SKM-1 treated with dmso at 0.1 percent for 144 hours (cell line): ENCODE results near the gene CCDC122.

Source experiments
- DNase-seq: peaks from one replicate; lab custom pipeline; 2025; ENCODE audit not compliant: unreplicated experiment; lab: John Stamatoyannopoulos, UW

The CCDC122 gene

GRCh38 chr13:43878892-43879754, at the start of gene CCDC122:
Gene CCDC122, minus strand, starts transcription at chr13:43879740. Its CDS starts 10,364 bp downstream, at chr13:43869376.
- DNase-seq, result peak; percentile 78

- no peak for DNase-seq
Measured at GRCh38 chr13:43924549-43925245, 45.2 kb upstream of the CCDC122 start.

- no peak for DNase-seq
Measured at GRCh38 chr13:43920965-43921674, 41.6 kb upstream of the CCDC122 start.

- no peak for DNase-seq
Measured at GRCh38 chr13:43918636-43919035, 39.1 kb upstream of the CCDC122 start.

- DNase-seq, result no peak
Measured at GRCh38 chr13:43916828-43917227, 37.3 kb upstream of the CCDC122 start.

GRCh38 chr13:43915451-43915850, 35.9 kb upstream of the CCDC122 start:
- DNase-seq, result no peak

- no peak for DNase-seq
Measured at GRCh38 chr13:43911871-43912270, 32.3 kb upstream of the CCDC122 start.

GRCh38 chr13:43911278-43911677, 31.7 kb upstream of the CCDC122 start:
- peak; percentile 29 for DNase-seq

- DNase-seq, result no peak
Measured at GRCh38 chr13:43910856-43911255, 31.3 kb upstream of the CCDC122 start.

- DNase-seq, result no peak
Measured at GRCh38 chr13:43908156-43909126, 28.9 kb upstream of the CCDC122 start.

GRCh38 chr13:43905435-43906031, 26.0 kb upstream of the CCDC122 start:
- peak; percentile 48 for DNase-seq

- DNase-seq, result no peak
Measured at GRCh38 chr13:43895940-43896339, 16.4 kb upstream of the CCDC122 start.

GRCh38 chr13:43894438-43894837, 14.9 kb upstream of the CCDC122 start:
- no peak for DNase-seq

GRCh38 chr13:43884222-43884621, 4.7 kb upstream of the CCDC122 start:
- DNase-seq, result no peak

- DNase-seq, result no peak
Measured at GRCh38 chr13:43883631-43884030, 4.1 kb upstream of the CCDC122 start.

- no peak for DNase-seq
Measured at GRCh38 chr13:43881580-43881979, 2.0 kb upstream of the CCDC122 start.

GRCh38 chr13:43880926-43881325, 1.4 kb upstream of the CCDC122 start:
- DNase-seq, result no peak

GRCh38 chr13:43880214-43880855, 795 bp upstream of the CCDC122 start:
- DNase-seq, result no peak

GRCh38 chr13:43879755-43880181, 228 bp upstream of the CCDC122 start, which contains the start of gene LACC1:
Gene LACC1, plus strand, starts transcription at chr13:43879904. Its CDS starts 1,082 bp downstream, at chr13:43880986.
- DNase-seq, result no peak
